HS-5 (cell line): ENCODE measurements around the gene ASRGL1.
"Not testable (repeated sequence)": the region's sequence is repeated elsewhere in the genome, so short reads cannot be mapped to it uniquely, and the experiment has no call there.

Experiments
- DNase-seq: peaks from one replicate; pipeline ENCODE4 v3.0.0-alpha.2; 2012; ENCODE audit warnings: low read depth

The ASRGL1 gene

DNA sequence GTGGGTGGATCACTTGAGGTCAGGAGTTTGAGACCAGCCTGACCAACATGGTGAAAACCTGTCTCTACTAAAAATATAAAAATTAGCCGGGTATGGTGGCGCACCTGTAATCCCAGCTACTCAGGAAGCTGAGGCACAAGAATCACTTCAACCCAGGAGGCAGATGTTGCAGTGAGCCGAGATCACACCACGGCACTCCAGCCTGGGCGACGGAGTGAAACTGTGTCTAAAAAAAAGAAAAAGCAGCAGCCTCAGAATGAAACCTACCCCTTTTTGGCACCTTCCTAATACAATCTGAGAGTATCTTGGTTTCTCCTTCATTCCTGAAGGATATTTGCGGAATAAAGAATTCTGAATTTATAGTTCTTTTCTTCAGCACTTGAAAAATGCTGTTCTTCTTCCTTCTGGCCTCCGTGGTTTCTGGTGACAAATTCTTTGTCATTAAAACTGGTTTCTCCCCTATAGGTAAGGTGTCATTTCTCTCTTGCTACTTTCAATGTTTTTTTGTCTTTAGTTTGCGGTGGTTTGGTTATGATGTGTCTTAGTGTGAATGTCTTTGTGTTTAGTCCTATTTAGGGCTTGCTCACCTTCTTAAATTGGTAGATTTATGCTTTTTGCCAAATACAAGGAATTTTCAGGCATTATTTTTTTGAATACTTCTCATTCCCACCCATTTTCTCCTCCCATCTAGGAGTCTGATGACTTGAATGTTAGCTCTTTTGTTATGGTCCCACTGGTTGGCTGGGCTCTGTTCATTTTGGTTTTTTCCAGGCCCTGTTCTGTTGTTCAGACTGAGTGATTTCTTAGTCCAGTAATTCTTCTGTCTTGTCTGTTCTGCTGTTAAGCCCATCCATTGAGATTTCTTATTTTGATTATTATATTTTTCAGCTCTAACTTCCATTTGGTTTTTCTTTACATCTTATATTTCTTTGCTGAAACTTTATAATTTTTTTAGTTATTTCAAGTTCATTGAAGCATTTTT lies 15.4 kb downstream of the ASRGL1 start:
- no peak for DNase-seq

DNA sequence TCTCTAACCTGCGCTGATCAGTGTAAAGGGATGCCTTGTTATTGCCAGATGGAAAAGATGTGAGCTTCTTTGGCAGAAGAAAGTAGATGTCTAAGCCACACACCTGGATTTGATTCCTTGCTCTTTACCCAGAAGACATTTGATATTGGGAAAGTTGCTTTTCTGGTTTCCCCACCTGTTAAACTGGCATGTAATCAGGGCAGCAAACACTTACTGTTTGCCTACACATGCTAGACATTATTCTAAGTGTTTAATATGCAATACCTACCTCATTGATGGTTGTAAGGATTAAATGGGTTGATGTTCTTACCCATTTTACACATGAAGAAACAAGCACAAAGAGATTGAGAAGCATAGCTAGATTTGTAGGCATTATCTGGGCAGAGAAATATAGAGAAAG lies 16.6 kb downstream of the ASRGL1 start:
- no peak for DNase-seq

DNA sequence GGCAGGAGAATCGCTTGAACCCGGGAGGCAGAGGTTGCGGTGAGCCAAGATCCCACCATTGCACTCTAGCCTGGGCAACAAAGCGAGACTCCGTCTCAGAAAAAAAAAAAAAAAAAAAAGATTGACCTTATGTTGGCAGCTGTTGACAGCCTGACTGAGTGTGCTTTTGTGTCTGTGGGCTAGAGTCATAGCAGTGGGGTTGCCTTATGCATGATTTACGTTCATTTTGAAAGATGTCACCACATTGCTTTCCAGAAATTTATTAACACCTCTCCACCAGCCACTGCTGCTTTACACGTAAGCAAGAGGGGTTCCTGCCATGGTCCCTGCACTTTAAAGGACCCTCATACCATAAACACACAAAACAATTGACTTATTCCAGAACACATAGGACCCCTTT lies 21.0 kb downstream of the ASRGL1 start:
- no peak for DNase-seq

DNA sequence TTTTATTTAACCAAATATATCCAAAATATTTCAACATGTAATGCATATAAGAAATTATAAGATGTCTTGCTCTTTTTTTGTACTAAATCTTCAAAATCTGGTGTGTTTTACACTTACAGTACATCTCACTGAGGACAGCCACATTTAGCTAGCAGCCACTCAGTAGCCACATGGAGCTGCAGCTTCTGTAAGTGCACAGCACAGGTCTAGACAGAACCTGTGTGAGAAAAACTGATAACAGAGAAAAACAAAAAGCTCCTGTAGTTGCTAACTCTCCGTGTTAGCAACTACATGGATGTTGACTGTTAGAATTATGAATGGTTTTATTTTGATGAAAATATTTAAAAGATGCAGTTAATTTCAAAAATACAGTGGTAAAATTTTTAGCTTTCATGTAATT lies 22.2 kb downstream of the ASRGL1 start:
- DNase-seq: no peak

DNA sequence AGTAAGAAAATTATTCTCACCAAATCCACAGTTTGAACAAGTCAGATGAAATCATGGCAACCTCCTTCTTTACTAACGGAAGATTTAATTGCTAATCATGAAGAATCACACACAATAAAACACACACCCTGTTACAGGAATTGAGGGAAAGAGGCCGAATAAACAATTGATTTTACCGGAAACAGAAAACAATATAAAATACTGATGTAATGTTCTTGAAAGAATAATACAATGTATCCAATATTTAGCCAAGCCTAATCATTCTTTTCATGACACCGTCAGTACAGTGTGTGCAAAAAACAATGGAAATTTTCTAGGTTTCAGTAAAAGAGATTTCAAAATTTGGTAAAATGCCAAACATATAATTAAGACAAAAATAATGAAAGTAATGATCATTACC lies 23.4 kb downstream of the ASRGL1 start:
- DNase-seq: no peak

DNA sequence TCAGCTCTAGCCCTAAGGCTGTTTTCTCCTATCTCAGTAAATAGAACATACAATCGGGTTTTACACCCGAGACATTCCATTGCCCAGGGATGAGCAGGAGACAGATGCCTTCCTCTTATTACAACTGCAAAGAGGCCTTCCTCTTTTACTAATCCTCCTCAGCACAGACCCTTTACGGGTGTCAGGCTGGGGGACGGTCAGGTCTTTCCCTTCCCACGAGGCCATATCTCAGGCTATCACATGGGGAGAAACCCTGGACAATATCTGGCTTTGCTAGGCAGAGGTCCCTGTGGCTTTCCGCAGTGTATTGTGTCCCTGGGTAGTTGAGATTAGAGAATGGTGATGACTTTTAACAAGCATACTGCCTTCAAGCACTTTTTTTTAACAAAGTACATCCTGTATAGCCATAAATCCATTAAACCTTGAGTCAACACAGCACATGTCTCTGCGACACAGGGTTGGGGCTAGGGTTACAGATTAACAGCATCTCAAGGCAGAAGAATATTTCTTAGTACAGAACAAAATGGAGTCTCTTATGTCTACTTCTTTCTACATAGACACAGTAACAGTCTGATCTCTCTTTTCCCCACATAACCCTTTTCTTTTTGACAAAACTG lies 31.7 kb downstream of the ASRGL1 start:
- not testable (repeated sequence) for DNase-seq

DNA sequence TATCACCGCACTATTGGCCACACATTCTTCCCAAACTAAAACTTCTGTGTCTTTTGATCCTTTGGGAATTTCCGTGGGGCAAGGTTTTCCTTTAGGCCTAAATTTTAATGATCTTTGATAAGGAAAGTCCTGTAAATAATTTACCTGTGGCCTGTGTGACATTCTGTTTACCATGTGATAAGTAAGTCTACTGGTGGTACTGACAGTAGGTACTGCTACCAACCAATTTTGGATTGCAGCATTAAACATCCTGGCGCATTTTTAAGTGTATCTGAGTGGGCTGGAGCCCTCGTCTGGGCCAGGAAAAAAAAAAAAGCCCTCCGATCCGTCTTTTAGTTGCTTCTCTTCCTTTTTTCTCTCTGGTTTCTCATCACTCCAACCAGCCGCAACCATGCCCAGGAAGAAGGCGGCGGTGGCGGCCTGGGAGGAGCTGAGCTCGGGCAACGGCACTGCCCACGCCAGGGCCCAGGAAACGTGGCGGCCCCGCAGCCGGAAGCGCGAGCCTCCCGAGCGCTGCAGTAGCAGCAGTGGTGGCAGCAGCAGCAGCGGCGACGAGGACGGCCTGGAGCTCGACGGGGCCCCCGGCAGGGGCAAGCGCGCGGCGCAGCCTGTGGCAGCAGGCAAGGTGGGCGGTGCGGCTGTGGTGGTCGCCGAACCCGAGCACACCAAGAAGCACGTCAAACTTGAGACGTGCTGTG lies 33.6 kb downstream of the ASRGL1 start:
- DNase-seq: no peak

DNA sequence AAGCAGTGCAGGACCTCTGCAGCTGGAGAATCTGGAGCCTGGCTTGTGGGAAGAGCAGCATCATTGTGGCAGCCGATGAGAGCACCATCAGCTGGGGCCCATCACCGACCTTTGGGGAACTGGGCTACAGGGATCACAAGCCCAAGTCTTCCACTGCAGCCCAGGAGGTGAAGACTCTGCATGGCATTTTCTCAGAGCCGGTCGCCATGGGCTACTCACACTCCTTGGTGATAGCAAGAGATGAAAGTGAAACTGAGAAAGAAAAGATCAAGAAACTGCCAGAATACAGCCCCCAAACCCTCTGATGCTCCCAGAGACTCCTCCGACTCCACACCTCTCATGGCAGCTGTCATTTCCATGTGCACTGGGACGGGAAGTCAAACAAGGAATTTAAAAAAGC lies 35.6 kb downstream of the ASRGL1 start:
- no peak for DNase-seq

DNA sequence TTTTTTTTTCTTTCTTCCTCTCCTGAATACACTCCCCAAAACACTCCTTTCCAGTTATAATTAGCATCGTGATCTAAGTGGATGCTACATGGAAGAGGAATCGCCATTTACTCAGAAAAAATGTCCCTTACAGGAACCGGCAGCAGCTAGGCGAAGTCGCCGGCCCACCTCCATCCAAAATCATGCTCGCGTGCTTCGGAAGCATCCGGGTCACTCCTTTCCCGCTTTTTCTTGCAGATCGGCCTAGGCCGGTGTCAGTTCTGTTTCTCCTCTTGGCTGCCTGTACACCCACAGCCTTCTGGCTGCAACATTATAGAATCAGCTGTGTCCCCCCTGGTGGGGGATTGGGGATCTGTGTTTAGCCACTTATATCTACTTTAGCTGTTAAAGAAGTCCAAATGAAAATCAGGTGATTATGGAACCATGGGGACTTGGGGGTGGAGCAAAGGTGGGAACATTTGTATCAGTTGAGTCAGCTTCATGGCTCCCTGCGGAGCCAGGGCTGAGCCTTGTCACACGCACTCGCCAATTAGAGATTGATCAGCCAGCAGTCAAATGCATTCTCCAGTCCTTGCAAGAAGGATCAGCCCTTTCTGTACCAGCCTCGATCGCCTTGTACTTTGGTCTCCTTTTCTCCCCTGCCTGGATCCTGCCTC lies 36.3 kb downstream of the ASRGL1 start:
- no peak for DNase-seq

DNA sequence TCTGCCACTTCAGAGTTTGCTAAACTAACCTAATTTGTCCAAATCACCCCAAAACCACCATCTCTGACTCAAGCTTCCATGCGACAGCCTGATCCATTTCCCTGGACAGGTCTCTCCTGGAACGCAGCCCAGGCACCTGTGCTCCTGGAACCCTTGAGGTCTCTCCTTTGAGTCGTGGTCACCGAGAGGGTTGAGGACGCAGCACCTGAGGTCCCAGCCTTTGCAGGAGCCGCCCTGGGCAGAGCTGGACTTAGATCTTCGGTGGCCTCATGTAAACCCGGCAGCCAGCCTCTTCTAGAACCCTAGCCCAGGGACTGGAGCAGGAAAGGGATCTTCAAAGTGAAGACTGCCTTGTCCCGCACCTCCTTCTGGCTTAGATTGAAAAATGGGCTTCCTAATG lies 37.6 kb downstream of the ASRGL1 start:
- no peak for DNase-seq

DNA sequence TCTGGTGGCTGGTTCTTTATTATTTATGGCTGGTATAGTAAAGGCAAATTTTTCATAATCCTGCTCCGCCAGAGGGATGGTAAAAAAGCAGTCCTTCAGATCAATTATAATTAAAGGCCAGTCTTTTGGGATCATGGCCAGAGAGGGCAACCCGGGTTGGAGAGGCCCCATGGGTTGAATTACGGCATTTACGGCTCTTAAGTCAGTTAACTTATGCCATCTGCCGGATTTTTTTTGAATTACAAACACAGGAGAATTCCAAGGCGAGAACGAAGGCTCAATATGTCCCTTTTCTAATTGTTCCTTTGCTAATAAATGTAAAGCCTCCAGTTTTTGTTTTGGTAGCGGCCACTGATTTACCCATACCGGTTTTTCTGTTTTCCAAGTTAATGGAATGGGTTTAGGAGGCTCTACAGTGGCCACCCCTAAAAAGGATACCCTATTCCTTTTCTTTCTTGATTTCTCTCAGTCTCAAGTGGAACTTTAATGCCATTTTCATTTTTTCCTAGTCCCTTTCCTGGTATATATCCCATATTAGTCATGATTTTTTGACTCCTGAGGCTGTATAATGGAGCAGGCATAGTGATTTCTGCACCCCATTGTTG lies 41.3 kb downstream of the ASRGL1 start:
- not testable (repeated sequence) for DNase-seq

DNA sequence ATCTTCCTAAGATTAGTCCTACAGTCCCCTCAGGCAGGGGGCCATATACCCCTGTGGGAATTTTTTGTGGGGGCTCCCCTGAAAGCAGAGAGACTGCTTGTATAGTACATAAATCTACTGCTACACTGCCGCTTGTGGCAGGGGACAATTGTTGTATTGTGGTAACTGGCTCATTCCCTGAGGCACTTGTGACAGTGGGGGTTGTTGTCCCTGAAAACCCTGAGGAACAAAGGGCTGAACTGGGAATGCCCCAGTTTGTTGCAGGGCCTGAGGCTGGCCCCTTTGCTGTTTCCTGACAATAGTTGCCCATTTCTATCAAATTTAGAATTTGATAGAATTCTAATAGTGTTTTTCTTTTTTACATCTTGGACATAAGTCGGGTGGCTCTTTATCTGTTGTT lies 42.3 kb downstream of the ASRGL1 start:
- not testable (repeated sequence) for DNase-seq

DNA sequence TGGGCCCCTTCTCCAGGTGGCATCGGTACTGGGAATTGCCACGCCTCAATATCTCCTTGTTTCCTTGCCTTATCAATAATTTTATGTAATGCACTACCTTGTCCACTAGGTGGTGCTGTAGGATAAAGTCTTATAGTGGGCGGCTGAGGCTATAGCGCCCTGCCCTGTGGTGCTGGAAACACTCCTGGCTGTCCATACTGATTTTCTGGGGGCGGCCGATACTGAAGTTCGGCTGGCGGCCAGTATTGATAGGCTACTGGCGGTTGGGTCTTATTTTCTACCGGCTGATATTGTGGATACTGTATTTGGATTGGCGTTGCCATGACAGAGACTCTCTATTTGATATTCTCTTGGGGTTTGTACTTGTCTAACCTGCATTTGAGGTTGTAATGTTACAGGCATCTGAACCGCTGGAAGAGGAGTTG lies 43.6 kb downstream of the ASRGL1 start:
- DNase-seq: peak; percentile 37

DNA sequence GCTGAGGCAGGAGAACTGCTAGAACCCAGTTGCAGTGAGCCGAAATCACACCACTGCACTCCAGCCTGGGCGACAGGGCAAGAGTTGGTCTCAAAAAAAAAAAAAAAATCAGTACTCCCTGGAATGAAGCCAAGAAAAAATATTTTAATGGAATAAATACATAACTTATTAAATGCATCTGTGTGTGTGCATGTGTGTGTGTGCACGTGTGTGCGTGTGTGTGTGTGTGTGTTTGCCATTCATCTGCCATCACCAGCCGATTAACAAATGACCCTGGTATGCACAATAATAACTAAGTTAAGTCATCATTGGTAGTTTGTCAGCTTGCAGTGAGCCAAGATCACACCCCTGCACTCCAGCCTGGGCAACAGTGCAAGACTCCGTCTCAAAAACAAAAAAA lies 46.6 kb downstream of the ASRGL1 start:
- no peak for DNase-seq

DNA sequence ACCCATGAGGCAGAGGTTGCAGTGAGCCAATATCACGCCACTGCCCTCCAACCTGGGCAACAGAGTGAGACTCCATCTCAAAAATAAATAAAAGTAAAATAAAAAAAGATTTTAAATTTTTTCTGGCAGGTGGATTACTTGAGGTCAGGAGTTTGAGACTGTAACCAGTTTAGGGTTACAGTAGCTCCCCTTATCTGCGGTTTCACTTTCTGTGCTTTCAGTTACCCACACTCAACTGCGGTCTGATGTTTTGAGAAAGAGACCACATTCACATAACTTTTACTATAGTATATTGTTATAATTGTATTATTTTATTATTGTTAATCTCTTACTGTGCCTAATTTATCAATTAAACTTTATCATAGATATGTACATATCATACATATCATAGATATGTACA lies 48.8 kb downstream of the ASRGL1 start:
- DNase-seq: not testable (repeated sequence)

DNA sequence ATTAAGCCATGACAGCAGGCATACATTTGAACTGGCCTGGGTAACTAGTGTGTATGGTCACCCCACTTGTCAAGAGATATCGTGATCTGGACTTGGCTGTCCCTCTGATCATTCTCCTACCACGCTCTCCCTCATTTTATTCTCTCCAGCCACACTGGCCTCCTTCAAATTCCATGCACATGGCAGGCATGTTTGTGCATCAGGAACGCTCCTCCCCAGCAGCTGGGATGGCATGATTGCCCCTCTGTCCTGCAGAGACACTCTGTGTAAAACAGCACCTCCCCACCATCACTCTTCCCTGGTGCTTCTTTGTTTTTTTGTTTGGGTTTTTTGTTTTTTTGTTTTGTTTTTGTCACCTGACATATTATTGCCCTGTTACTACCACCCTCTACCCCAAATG lies 50.1 kb downstream of the ASRGL1 start:
- no peak for DNase-seq

DNA sequence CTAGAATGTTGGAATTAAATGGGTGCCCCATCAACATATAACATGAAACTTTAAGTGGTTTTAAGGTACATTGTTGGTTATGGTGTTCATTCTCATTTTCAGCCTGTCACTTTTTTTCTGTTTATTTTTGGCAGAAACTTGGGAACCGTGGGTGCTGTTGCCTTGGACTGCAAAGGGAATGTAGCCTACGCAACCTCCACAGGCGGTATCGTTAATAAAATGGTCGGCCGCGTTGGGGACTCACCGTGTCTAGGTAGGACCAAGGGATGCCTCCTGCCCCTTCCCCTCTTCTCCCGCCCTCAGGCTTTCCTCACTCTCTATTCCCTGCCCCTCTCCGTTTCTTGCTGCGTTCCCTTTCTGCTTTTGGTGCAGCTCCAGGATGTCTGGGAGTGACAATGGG lies 51.8 kb downstream of the ASRGL1 start:
- DNase-seq: no peak

DNA sequence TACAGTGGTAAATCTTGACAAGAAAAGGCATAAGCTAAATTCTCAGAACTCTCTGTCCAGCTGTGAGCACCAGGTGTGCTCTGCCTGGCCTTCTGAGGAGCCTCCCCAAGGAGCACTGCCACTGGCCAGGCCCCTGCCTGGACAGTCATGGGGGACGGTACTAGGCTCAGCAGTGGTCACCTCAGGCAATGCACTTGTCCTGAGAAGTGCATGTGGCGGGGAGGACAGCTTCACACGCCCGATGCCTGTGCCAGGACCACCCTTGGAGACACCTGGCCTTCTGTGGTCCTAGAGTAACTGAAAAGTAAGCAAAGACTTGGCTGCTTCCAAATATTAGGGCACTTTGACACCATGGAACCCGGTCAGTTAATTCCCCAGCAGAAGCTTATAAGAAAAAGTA lies 53.0 kb downstream of the ASRGL1 start:
- no peak for DNase-seq

DNA sequence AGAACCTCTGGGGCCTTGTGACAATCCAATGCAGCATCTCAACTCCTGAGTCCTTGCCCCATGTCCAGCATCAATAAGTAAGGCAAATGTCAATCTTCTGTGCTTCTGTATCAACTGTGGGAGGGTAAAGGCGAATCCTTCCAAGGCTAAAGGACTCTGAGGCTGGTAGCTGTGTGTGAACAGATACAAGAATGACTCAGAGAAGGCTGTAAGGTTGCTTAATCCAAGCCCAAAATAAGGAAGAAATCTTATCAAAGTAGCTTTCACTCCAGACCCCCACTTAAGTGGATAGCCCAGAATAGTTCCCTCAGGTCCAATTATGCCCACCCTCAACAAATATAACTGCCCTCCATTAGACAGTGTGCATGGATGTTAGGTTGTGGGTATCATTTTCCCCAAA lies 53.5 kb downstream of the ASRGL1 start:
- no peak for DNase-seq

DNA sequence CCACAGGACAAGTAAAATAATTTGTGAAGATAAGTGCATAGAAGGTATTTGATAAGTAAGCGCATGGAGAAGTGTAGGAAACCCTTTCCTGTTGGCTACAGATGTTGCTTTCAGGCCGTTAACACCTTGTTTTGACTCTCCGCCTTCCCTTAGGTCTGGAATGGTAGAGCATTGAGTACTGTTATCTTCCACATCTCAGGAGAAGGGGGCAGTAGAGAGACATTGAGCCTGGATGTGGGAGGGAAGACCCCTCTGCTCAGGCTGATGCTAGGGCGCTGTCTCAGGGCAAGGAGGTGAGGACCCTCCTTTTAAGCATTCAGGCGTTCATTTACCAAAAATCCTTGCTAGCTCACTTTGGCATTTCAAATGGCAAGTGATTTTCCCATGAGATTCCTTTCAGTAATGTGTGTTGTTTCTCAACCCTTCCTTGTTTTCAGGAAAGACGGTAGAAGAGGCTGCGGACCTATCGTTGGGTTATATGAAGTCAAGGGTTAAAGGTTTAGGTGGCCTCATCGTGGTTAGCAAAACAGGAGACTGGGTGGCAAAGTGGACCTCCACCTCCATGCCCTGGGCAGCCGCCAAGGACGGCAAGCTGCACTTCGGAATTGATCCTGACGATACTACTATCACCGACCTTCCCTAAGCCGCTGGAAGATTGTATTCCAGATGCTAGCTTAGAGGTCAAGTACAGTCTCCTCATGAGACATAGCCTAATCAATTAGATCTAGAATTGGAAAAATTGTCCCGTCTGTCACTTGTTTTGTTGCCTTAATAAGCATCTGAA lies 54.6 kb downstream of the ASRGL1 start:
- no peak for DNase-seq

DNA sequence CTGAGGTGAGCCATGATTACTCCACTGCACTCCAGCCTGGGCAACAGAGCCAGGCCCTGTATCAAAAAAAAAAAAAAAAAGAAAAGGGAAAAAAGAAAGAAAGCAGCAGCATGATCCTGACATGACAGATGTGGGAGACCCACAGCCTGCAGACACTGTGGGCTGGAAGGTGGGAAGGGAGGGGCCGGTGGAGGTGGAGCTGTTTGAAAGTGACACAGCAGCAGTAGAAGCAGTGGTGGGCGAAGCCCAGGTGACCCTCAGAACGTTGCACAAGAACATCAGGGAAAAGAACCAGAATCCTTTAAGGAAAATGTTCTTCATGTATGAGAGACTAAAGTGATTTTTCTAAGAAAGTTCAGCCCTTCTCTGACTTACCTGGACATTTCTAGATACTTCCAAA lies 55.3 kb downstream of the ASRGL1 start:
- DNase-seq: no peak
